ENCODE measurements around the gene MRTFB. TPM values are rescaled to one million over a fixed set of nuclear protein-coding genes. Genes with fewer than 3 reads are reported as not detected.
"Not testable (repeated sequence)": the region's sequence is repeated elsewhere in the genome, so short reads cannot be mapped to it uniquely, and the experiment has no call there.

The MRTFB gene, protein sequence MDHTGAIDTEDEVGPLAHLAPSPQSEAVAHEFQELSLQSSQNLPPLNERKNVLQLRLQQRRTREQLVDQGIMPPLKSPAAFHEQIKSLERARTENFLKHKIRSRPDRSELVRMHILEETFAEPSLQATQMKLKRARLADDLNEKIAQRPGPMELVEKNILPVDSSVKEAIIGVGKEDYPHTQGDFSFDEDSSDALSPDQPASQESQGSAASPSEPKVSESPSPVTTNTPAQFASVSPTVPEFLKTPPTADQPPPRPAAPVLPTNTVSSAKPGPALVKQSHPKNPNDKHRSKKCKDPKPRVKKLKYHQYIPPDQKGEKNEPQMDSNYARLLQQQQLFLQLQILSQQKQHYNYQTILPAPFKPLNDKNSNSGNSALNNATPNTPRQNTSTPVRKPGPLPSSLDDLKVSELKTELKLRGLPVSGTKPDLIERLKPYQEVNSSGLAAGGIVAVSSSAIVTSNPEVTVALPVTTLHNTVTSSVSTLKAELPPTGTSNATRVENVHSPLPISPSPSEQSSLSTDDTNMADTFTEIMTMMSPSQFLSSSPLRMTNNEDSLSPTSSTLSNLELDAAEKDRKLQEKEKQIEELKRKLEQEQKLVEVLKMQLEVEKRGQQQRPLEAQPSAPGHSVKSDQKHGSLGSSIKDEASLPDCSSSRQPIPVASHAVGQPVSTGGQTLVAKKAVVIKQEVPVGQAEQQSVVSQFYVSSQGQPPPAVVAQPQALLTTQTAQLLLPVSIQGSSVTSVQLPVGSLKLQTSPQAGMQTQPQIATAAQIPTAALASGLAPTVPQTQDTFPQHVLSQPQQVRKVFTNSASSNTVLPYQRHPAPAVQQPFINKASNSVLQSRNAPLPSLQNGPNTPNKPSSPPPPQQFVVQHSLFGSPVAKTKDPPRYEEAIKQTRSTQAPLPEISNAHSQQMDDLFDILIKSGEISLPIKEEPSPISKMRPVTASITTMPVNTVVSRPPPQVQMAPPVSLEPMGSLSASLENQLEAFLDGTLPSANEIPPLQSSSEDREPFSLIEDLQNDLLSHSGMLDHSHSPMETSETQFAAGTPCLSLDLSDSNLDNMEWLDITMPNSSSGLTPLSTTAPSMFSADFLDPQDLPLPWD
- 6.9 and 8.8 TPM in 2 replicates for total RNA-seq
- 8.9 and 9.8 TPM in 2 replicates for polyA plus RNA-seq
- 6.5 and 10.6 TPM in 2 replicates for polyA plus RNA-seq (2012)
- 68.1 and 84.1 TPM in 2 replicates for polyA minus RNA-seq (ENCODE audit: low replicate concordance)

- DNase-seq (ENCODE audit: low read depth in 2 of 2), result peak; percentile 41 to 53
- TF ChIP-seq EZH2 (IDR thresholded peaks at IDR 0.05; ENCODE audit: low read length, missing control alignments) (no peak), CTCF (conservative IDR thresholded peaks at IDR 0.05 in 1 of 2, IDR thresholded peaks at IDR 0.05 in 1 of 2; ENCODE audit: low read depth in 1 of 2, low read length in 2 of 2) (no peak)
Measured at GRCh38 chr16:14070877-14071575, at the start of gene MRTFB. Gene MRTFB, plus strand, starts transcription at chr16:14071319. Its CDS starts 69,288 bp downstream, at chr16:14140607.

GRCh38 chr16:14023526-14023925, 47.6 kb upstream of the MRTFB start:
- H3K4me3 ChIP-seq (replicated peaks in 1 of 4; ENCODE audit: control extremely low read depth in 1 of 4, insufficient read depth in 1 of 4, low read depth in 3 of 4, low read length in 4 of 4); H3K9ac ChIP-seq (ENCODE audit: insufficient read depth, low read length); H4K20me1 ChIP-seq (ENCODE audit: control insufficient read depth, extremely low read depth, insufficient read depth, low read length); H3K9me3 ChIP-seq (ENCODE audit: control insufficient read depth, insufficient read depth, low read depth, low read length); H3K27me3 ChIP-seq (ENCODE audit: control insufficient read depth, insufficient read depth, low read length); DNase-seq (ENCODE audit: low read depth in 2 of 2); H3K27ac ChIP-seq (ENCODE audit: insufficient read depth, low read length); H3K4me2 ChIP-seq (ENCODE audit: extremely low read depth, insufficient read depth, low read length); H2AFZ ChIP-seq (ENCODE audit: low read length); H3K4me1 ChIP-seq (ENCODE audit: control insufficient read depth, extremely low read depth, insufficient read depth, low read length); H3K79me2 ChIP-seq (ENCODE audit: control insufficient read depth, insufficient read depth, low read length); H3K36me3 ChIP-seq (ENCODE audit: control insufficient read depth, insufficient read depth, low read length): not testable (repeated sequence)

More at GRCh38 chr16:14070877-14071575, at the start of gene MRTFB:
- H3K4me2 ChIP-seq (ENCODE audit: extremely low read depth, insufficient read depth, low read length), result peak within 1 kb of the TSS; percentile 97
- H4K20me1 ChIP-seq (ENCODE audit: control insufficient read depth, extremely low read depth, insufficient read depth, low read length), result no peaks in the 10 kb centered on the region
- H2AFZ ChIP-seq (ENCODE audit: low read length), result peak within 1 kb of the TSS; percentile 93
- no peaks in the 10 kb centered on the region for H3K27me3 ChIP-seq (ENCODE audit: control insufficient read depth, insufficient read depth, low read length)
- peak within 1 kb of the TSS; percentile 76 to 94 (median 91) for H3K4me3 ChIP-seq (replicated peaks in 1 of 4; ENCODE audit: control extremely low read depth in 1 of 4, insufficient read depth in 1 of 4, low read depth in 3 of 4, low read length in 4 of 4)
- no peaks in the 10 kb centered on the region for H3K9me3 ChIP-seq (ENCODE audit: control insufficient read depth, insufficient read depth, low read depth, low read length)
- peak within 1 kb of the TSS; percentile 86 for H3K9ac ChIP-seq (ENCODE audit: insufficient read depth, low read length)
- H3K79me2 ChIP-seq (ENCODE audit: control insufficient read depth, insufficient read depth, low read length), result peaks cover 9% of the 10 kb centered on the region
- peak within 1 kb of the TSS; percentile 61 for H3K27ac ChIP-seq (ENCODE audit: insufficient read depth, low read length)
- H3K36me3 ChIP-seq (ENCODE audit: control insufficient read depth, insufficient read depth, low read length), result peaks cover 3% of the 10 kb centered on the region
- H3K4me1 ChIP-seq (ENCODE audit: control insufficient read depth, extremely low read depth, insufficient read depth, low read length), result peaks cover 3% of the 10 kb centered on the region

DNA sequence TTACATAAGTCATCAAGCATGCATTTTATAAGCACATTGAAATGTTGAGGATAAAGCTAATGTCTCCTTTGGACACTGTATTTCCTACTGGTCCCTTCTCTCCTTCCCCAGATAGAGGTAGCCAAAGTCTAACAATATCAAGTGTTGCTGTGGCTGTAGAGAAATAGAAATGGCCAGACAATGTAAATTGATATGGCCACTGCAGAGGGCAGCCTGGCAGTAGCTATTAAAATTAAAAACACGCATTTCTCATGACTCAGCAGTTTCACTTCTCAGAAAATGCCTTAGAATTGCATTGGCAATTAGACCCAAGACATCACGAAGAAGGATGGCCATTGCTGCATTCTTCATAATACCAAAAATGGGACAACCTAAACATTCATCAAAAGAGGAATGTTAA, 46.8 kb upstream of the MRTFB start:
- no peak overlapping the region for H3K9ac ChIP-seq (ENCODE audit: insufficient read depth, low read length)
- H3K36me3 ChIP-seq (ENCODE audit: control insufficient read depth, insufficient read depth, low read length), result no peaks in the 10 kb centered on the region
- no peak overlapping the region for H3K4me2 ChIP-seq (ENCODE audit: extremely low read depth, insufficient read depth, low read length)
- H4K20me1 ChIP-seq (ENCODE audit: control insufficient read depth, extremely low read depth, insufficient read depth, low read length), result no peaks in the 10 kb centered on the region
- no peak overlapping the region for H3K27ac ChIP-seq (ENCODE audit: insufficient read depth, low read length)
- no peaks in the 10 kb centered on the region for H3K27me3 ChIP-seq (ENCODE audit: control insufficient read depth, insufficient read depth, low read length)
- H3K4me1 ChIP-seq (ENCODE audit: control insufficient read depth, extremely low read depth, insufficient read depth, low read length), result no peaks in the 10 kb centered on the region
- DNase-seq (ENCODE audit: low read depth in 2 of 2), result peak; percentile 23 to 64
- no peak for TF ChIP-seq EZH2 (IDR thresholded peaks at IDR 0.05; ENCODE audit: low read length, missing control alignments)
- TF ChIP-seq CTCF (conservative IDR thresholded peaks at IDR 0.05 in 1 of 2, IDR thresholded peaks at IDR 0.05 in 1 of 2; ENCODE audit: low read depth in 1 of 2, low read length in 2 of 2), result peak in 1 of 2 donors; percentile 3
- H3K9me3 ChIP-seq (ENCODE audit: control insufficient read depth, insufficient read depth, low read depth, low read length), result no peaks in the 10 kb centered on the region
- no peaks in the 10 kb centered on the region for H3K79me2 ChIP-seq (ENCODE audit: control insufficient read depth, insufficient read depth, low read length)
- no peak overlapping the region for H2AFZ ChIP-seq (ENCODE audit: low read length)
- H3K4me3 ChIP-seq (replicated peaks in 1 of 4; ENCODE audit: control extremely low read depth in 1 of 4, insufficient read depth in 1 of 4, low read depth in 3 of 4, low read length in 4 of 4), result no peak overlapping the region

Measured in fibroblast of lung (primary cell).